Measurements from ENCODE around the gene TOP3A. TPM values are rescaled to one million over a fixed set of nuclear protein-coding genes. Genes with fewer than 3 reads are reported as not detected.

TOP3A gene
- total and polyA plus RNA-seq, 2 of the 13 experiments (the other 11 are each of a cell fraction or from before 2014, with no cell fraction given), result 16.9 to 36.8 TPM

GRCh38 chr17:18257982-18258355 is 56.8 kb downstream of the TOP3A start (continued):
- TF ChIP-seq, protein P1, sequence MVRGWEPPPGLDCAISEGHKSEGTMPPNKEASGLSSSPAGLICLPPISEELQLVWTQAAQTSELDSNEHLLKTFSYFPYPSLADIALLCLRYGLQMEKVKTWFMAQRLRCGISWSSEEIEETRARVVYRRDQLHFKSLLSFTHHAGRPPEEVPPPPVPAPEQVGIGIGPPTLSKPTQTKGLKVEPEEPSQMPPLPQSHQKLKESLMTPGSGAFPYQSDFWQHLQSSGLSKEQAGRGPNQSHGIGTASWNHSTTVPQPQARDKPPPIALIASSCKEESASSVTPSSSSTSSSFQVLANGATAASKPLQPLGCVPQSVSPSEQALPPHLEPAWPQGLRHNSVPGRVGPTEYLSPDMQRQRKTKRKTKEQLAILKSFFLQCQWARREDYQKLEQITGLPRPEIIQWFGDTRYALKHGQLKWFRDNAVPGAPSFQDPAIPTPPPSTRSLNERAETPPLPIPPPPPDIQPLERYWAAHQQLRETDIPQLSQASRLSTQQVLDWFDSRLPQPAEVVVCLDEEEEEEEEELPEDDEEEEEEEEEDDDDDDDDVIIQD (CRISPR knock-in tag; IDR thresholded peaks at IDR 0.05; ENCODE audit: low read depth), result no peak
- TF ChIP-seq KMT2A (CRISPR knock-in tag; IDR thresholded peaks at IDR 0.05) (peak; percentile 40; the same call in 1 of the 2 replicates), ZNF678 (CRISPR knock-in tag; IDR thresholded peaks at IDR 0.05) (no peak), SALL1 (CRISPR knock-in tag; IDR thresholded peaks at IDR 0.05) (no peak; the same call in 1 of the 2 replicates), SIN3A (IDR thresholded peaks at IDR 0.05; ENCODE audit: borderline replicate concordance, low read depth, low read length) (peak; percentile 39; the same call in 1 of the 2 replicates), RFX3 (CRISPR knock-in tag; IDR thresholded peaks at IDR 0.05) (no peak), HNF1B (CRISPR knock-in tag; IDR thresholded peaks at IDR 0.05) (0 out of 2 replicates have a peak, but pooled peaks have one; percentile 33), ZNF142 (CRISPR knock-in tag; IDR thresholded peaks at IDR 0.05) (0 out of 2 replicates have a peak, but pooled peaks have one; percentile 24)
- TF ChIP-seq, protein P2, sequence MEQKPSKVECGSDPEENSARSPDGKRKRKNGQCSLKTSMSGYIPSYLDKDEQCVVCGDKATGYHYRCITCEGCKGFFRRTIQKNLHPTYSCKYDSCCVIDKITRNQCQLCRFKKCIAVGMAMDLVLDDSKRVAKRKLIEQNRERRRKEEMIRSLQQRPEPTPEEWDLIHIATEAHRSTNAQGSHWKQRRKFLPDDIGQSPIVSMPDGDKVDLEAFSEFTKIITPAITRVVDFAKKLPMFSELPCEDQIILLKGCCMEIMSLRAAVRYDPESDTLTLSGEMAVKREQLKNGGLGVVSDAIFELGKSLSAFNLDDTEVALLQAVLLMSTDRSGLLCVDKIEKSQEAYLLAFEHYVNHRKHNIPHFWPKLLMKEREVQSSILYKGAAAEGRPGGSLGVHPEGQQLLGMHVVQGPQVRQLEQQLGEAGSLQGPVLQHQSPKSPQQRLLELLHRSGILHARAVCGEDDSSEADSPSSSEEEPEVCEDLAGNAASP (CRISPR knock-in tag; IDR thresholded peaks at IDR 0.05; ENCODE audit: borderline replicate concordance), result 0 out of 2 replicates have a peak, but pooled peaks have one; percentile 18
- TF ChIP-seq, protein P3, sequence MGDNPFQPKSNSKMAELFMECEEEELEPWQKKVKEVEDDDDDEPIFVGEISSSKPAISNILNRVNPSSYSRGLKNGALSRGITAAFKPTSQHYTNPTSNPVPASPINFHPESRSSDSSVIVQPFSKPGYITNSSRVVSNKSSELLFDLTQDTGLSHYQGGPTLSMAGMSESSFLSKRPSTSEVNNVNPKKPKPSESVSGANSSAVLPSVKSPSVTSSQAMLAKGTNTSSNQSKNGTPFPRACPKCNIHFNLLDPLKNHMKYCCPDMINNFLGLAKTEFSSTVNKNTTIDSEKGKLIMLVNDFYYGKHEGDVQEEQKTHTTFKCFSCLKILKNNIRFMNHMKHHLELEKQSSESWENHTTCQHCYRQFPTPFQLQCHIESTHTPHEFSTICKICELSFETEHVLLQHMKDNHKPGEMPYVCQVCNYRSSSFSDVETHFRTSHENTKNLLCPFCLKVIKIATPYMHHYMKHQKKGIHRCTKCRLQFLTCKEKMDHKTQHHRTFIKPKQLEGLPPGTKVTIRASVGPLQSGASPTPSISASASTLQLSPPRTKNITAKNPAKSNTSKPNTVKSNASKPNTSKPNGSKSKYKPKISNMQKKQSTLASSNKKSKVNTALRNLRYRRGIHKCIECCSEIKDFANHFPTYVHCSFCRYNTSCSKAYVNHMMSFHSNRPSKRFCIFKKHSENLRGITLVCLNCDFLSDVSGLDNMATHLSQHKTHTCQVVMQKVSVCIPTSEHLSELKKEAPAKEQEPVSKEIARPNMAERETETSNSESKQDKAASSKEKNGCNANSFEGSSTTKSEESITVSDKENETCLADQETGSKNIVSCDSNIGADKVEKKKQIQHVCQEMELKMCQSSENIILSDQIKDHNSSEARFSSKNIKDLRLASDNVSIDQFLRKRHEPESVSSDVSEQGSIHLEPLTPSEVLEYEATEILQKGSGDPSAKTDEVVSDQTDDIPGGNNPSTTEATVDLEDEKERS (CRISPR knock-in tag; IDR thresholded peaks at IDR 0.05), result no peak

Data from HepG2 (cell line).